Ramos (cell line): ENCODE results near the gene CACNA2D3.
"Not testable (repeated sequence)": the region's sequence is repeated elsewhere in the genome, so short reads cannot be mapped to it uniquely, and the experiment has no call there.

Source experiments
- in situ Hi-C: fragments of 300-500 bp; cut with MboI; formaldehyde crosslinking; loops from one replicate; pipeline ENCODE4 v1.14.3; 2022; ENCODE audit warnings: low sequenced_read_pairs; ENCODE audit not compliant: unreplicated experiment

The CACNA2D3 gene

DNA sequence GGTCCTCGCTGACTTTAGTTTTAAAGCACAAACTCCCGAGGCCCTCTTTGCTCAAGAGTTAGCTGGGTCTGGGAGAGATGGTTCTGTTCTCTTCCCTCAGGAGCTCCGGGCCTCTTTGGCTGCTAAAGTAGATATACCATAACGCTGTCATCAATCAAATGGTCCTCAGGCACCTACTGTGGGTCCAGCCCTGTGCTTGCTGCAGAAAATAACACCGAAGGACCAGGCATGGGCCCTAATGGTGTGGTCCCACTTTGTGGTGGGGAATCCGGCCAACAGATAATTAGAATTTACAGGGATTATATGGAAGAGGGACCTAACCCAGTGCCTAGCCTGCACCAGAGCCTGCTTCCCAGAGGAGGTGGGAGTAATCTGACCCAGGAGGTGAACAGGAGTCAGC is 458.1 kb downstream of the CACNA2D3 start:
- in situ Hi-C loops, result no loop called here

DNA sequence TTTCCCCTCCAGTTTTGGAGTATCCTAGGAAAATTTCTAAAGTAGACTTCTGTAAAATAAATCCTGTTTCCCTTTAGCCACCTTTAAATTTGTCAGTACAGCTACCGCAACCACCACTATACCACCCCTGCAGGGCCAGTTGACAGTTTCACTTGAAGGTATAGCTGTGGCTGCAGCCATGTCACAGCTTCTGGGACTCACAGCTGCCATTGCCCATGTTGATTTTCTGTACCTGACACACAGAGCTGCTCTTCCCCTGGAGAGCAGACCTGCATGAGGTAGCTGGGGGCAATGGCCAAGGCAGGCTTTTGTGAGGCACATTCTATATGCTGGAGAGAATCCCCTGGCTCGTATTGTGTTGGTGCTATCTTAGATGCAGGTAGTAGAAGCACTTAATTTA is 460.1 kb downstream of the CACNA2D3 start:
- in situ Hi-C loops, result no loop called here

DNA sequence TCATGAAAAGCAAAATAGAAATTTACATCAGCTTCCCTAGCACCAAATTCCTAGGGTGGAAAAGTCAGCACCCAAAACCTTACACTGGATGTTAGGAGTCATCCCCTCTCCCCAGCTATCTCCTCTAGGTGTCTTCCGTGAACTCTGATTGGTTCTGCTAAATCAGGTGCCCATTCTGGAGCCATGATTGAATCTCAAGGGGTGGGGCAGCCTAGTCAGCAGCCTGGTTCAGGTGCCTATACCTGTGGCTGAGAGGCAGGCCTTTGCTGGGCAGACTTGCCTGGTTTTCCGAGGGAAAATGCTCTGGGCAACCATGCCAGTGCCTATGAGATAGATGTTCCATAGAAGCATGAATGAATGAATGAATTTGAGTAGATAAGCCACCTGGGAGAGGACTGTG is 468.8 kb downstream of the CACNA2D3 start:
- in situ Hi-C loops, result no loop called here

DNA sequence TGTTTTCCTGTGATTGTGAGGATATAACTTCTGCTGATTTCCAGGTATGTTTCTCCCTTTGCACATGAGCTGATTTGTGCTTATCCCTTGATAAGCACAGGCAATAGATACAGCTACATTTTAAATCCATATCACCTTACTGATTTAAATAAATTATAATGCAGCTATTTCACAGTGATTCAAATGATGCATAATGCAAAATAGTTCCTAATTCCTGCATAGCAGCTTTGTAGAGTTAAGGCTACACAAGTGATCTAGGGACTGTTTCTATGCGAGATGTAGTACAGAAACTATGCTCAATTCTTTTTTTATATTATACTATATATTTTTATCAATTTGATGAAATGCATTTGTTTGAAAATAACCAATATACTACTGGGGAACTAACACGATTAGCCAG is 471.3 kb downstream of the CACNA2D3 start:
- in situ Hi-C loops, result no loop called here

DNA sequence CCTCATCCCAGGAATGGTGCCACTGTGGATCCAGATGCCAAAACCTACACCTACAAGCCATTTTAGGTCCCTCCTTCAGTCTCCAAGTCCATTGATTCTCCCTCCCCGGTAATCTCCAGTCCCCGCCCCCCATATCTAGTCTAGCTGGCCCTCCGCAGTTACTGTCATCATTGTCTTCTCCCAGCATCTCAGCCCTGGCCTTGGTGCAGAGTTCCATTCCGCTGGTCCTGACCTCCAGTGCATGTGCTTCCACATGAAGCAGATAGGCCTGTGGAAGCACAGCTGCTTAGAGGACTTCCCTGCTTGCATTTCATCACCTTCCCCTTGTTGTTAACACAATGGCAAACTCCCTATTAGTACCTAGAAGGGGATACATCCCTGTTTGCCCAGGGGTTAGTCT is 473.7 kb downstream of the CACNA2D3 start:
- in situ Hi-C loops, result no loop called here

DNA sequence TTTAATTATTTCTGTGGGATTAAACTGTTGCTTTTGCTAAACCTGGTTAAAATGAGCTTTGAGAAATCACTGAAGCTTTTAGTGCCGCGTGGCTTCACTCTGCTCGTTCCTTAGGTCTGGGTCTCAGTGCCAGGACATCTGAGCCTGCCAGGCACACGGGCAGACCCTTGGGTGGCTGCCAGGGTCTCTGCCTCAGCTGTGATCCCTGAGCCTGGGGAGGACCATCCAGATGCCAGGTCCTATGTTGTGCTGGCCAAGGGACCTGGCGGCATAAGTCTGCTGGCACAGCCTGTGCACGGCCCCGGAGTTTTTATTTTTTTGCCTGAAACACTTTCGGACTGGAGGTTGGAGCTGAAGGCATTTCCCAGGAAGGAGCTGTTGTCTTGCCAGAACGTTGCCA is 477.4 kb downstream of the CACNA2D3 start:
- in situ Hi-C loops, result no loop called here

DNA sequence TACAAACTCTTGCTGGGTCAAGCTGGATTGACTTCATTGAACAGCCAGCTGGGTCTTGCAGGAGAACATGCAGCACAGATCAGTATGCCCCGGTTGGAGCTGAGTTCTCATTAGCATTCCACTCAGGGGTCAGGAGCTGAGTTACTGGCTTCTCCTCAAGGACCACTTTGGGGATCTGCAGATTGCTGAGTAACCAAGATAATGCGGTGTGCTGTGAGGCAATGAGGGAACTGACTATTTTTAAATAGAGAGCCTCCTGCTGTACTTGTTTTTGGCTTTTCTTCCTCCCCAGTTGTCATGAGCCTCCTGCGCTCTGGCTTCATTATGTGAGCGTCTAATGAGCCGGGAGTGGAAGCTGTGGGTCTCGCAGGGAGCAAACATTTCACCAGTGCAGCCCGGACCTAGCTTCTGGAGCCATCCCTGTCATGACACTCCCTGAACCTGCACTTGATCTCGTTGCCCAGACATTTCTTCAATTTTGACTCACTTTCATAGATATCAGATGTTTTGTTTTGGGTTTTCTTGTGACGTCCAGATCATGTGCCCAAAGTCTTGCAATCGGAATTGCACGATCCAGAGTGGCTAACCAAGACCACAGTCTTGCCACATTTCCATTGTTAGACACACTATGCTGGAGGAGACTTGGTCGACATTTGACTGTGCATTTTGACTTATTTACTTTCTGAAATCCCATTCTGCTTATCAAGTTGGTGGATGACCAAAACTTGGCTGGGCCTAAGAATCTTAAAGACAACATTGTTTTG is 478.3 kb downstream of the CACNA2D3 start:
- in situ Hi-C loops, result no loop called here

DNA sequence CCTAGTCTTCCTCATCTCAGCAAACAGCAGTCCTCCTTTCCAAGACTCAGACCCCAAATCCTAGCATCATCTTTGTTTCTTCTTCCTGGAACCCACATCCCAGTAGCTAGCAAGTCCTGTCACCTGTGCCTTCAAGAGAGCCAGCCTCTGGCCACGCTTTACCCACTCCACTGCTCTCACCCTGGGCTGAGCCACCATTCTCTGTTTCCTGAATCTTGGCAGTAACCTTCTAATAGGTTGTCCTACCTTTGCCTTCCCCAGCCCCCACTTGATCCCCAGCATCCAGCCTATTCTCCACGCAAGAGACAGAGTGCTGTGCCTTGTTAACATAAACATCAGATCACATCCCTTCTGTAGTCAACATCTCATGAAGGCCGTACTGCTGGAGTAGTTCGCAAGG is 482.1 kb downstream of the CACNA2D3 start:
- in situ Hi-C loops, result no loop called here

DNA sequence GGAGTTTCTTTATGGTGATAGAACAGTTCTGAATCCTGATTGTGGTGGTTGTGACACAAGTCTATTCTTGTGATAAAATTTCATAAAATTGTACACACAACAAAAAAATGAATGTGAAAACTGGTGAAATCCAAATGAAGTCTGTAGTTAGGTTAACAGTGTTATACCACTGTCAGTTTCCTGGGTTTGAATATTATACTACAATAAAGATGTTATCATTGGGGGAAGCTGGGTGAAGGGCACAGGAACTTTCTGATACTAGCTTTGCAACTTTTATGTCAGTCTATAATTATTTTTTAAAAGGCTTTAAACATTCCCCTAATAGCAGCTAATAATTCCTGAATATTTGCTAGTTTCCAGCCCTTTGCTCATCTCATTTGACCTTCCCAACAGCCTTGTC is 485.7 kb downstream of the CACNA2D3 start:
- in situ Hi-C loops, result no loop called here

DNA sequence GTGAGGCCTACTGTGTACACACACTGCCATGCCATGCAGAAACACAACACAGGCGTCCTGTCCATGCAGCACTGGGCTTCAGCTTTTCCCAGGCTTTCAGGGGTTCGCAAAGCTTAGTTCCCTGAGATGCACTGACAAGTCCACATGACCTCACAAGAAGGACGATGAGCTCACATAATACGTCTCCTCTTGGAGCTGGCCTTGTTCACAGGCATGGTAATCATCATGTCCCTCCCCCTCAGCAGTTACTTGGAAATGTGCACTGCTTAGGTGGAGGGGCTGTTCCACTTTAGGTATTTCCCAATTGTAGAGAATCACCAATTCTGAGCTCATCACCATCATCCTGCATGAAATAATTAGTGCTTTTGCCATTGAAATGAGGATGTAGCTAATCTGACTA is 496.7 kb downstream of the CACNA2D3 start:
- in situ Hi-C loops, result no loop called here

DNA sequence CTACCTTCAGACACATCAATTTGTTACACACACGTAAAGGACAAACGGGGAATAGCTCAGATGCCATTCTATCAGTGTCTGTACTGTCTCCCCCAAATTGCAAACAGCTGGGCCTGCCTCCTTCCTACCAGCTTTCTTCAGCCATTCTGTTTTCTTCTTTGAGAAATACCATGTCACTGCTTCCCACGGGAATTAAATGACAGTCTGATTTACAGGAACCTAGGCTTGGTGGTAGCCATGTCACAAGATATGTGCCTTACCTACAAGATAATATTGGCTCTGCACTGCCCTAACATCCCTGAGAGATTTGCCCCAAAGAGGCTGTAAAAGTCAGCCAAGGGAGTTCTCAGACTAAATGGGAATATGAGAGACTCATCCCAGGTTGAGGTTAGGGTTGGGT is 497.2 kb downstream of the CACNA2D3 start:
- in situ Hi-C loops, result no loop called here

DNA sequence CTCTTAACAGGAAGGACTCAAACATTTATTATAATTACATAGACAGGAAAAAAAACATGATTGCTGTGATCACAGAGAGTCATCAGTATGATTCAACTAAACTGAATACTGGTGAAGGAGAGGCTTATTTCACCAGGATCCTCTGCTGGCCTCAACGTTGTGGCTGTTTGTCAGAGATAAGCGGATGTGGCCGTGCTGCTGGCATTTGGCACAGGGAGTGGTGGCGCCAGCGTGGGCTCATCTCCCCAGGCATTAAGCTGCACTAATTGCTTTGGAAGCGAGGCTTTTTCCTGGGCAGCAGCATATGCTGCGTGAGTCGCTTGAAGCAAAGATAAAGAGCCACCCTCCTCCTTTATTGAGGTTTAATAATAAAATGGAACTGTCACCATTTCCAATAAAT is 498.8 kb downstream of the CACNA2D3 start:
- in situ Hi-C loops, result no loop called here

DNA sequence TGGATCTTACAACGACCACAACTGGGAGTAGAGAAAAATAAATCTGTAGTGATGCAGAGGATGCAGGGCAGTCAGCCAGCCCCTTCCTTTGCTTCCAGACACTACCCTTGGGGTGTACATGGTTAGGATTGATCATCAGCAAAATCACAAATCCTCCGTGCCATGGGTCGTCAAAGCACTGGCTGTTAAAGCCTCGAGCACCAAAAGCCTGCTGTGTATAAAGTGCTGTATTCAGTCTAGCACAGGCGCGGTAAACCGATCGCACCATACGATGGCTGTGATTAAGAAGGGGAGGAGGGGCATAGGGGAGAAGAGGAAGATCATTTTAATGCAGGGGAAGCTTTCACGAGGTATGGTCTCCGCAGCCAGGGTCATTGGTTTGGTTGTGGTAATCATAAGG is 500.3 kb downstream of the CACNA2D3 start:
- in situ Hi-C loops, result no loop called here

DNA sequence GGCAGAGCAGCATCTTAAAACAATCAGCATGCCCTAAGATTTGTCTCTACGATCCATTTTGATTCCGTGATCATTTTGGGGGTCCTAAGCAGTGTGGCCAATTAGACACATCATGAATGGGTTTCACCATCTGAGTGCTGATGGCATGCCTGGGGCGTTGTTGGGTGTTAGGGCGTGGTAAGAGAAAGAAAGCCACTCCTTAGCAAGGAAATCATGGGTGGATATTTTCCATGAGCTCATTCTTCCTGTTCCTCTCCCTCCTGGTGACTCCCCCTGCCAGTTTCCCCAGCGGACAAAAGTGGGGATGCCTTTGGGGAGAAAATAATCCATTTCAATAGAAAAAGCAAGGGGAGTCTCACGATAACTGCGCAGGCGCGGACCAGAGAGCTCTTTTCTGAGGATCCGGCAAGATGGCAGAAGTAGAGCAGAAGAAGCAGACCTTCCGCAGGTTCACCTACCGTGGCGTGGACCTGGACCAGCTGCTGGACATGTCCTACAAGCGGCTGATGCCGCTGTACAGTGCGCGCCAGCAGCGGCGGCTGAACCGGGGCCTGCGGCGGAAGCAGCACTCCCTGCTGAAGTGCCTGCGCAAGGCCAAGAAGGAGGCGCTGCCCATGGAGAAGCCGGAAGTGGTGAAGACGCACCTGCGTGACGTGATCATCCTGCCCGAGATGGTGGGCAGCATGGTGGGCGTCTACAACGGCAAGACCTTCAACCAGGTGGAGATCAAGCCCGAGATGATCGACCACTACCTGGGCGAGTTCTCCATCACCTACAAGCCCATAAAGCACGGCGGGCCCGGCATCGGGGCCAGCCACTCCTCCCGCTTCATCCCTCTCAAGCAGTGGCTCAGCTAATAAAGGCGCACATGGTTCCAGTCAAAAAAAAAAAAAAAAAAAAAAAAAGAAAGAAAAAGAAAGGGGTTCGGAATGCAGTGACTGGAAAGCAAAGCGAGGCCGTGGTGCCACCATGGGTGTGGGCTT is 503.7 kb downstream of the CACNA2D3 start:
- in situ Hi-C loops, result no loop called here

DNA sequence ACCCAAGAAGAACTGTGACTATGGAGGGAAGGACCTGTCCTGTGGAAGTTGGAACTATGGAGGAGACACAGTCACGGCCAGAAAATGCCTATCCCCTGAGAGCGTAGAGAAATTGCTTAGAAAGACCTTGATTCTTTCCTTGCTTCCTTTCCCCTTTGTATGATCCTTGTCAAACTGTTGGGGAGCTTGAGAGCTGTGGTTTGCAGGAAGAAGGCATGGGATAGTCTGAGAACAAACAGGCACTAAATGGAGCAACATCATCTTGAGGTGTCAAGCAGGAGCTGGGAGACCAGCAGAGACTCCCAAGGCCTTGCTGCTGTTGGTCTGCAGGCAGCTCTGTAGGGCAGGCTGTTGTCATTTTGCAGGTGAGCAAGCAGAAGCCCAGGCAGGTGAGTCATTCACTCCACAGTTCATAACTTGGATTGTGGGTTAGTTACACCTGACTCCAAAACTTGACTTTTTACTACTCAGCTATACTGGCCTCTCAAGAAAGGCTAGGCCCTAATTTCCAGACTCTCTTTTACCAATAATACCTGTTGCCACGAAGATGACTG is 506.6 kb downstream of the CACNA2D3 start:
- in situ Hi-C loops, result no loop called here

DNA sequence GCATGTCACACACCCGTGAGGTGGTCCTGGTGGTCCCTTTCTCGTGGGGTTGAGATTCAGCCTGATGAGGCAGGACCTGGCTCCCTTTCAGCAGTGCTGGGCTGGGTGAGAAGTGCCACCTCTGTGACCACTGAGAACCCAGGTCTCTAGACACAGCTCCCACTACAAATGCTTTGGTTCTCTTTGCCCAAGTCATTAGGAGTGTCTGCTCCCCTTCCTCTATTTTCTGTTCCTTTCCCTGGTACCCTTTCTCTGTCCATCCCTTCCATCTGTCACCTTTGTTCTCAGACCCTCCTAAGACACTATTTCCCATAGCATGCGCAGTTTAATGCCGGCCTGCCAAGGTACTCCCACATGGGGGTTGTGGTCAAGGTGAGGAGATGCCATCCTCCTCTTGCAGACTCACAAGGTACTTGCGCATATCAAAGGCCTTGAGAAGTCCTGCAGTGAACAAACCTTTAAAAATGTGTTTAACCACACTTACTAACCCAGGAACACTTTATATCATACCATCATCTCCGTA is 507.8 kb downstream of the CACNA2D3 start:
- in situ Hi-C loops, result no loop called here

DNA sequence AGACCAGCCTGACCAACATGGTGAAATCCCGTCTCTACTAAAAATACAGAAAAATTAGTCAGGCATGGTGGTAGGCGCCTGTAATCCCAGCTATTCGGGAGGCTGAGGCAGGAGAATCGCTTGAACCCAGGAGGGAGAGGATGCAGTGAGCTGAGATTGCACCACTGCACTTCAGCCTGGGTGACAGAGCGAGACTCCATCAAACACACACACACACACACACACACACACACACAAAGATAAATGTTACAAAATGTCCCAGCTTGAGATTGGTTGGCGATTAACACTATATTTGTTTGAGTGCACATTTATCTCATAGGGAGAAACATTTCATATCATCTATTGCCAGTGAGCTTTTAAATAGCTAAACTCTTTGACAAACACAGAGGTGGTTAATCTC is 508.6 kb downstream of the CACNA2D3 start:
- in situ Hi-C loops, result not testable (repeated sequence)

DNA sequence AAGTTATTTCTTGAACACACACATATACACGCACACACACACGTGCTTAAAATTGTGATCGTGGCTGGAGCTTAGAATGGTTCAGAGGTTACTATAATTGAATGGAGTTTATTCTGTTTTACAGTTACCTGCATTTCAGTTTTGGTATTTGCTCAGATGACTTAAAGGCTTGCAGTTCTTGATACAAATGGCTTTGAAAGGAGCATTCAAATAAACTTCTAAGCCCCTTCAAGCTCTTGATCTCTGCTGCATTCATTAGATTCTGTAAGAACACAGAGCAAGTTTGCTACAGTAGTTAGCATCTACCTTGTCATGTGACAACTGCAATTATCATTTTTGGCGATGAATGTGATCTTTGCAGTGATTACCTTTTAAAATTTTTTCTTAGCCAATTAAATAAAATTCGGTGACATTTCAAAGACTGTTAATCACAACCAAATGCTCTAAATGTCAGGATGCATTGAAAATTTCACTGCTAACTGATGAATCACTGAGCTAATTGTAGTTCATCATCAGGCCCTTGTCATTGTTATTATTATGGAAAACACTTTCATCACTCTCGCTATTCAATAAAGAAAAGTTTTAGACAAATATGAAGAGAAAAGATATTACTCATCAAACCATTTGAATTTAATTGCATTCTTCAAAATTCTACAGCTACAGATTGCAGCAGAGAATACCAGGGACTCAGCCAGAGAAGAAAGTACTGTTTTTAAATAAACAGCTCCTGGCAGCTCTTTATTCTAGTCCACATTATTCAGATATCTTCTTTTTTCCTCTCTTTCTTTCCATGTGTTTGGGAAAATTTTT is 509.4 kb downstream of the CACNA2D3 start:
- in situ Hi-C loops, result no loop called here

DNA sequence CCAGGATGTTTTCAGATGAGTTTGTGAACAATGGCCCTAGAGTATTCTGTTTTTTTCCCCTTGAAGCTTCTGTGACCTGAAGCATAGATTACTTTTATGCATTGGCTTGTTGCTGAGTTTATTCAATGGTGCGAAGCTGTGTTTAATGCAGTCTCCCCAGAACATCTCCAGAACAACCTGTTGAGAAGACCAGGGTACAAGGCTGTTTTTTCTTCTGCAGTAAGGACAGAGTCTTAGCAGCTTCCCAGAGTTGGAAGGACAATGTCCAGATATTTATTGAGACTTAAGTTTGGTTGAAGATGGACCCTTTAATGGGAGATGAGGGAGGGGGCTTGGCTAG is 509.9 kb downstream of the CACNA2D3 start:
- in situ Hi-C loops, result no loop called here

DNA sequence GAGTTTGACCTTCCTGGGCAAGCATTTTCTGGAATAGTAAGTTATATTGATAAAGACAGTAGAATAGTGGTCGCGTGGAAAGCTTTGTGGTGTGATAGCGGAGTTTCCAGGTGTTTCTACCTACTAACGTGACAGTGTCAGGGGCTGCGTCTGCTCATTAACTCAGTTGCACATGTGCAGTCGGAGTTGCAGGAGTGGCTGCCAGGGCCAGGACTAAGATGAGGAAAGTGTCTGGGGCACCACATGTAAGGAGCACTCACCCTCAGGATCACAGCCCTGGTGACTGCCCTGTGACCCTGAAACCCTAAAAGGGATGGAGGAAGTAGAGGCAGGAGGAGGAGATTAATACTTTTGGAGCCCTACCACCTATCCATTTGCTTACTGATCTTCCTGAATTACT is 510.5 kb downstream of the CACNA2D3 start:
- in situ Hi-C loops, result no loop called here
